ENCODE measurements around the gene PCBP3. TPM values are rescaled to one million over a fixed set of nuclear protein-coding genes. Genes with fewer than 3 reads are reported as not detected.

Gene PCBP3
- total RNA-seq, 1 experiment from 2014 or later: 10.9 TPM

- Histone ChIP-seq H3K4me2 (ENCODE audit: insufficient read depth, insufficient read length, low read length) (no peak overlapping the region), H3K56ac (ENCODE audit: insufficient read length, low read depth, low read length) (no peak overlapping the region), H4K5ac (ENCODE audit: insufficient read length, low read depth, low read length) (no peak overlapping the region), H3K23ac (ENCODE audit: insufficient read length, low read depth, low read length) (no peak overlapping the region), H2BK20ac (ENCODE audit: low read depth, low read length, poor library complexity, severe bottlenecking) (no peak overlapping the region), H2BK12ac (ENCODE audit: insufficient read length, low read depth, low read length) (no peak overlapping the region), H2BK120ac (ENCODE audit: low read depth, low read length, poor library complexity, severe bottlenecking) (no peak overlapping the region), H3K79me2 (ENCODE audit: insufficient read depth, low read length) (no peaks in the 10 kb centered on the region), H2AK5ac (ENCODE audit: insufficient read length, low read length) (no peak overlapping the region), H2BK5ac (ENCODE audit: insufficient read length, low read length) (no peak overlapping the region), H2BK15ac (ENCODE audit: low read depth, low read length) (no peak overlapping the region), H3T11ph (ENCODE audit: low read length) (no peak overlapping the region), H3K14ac (ENCODE audit: insufficient read depth, low read length) (no peak overlapping the region), H3K4me1 (ENCODE audit: insufficient read depth, low read length) (no peaks in the 10 kb centered on the region), H3K27ac (ENCODE audit: insufficient read length, low read depth, low read length) (no peak overlapping the region), H3K27me3 (ENCODE audit: insufficient read depth, low read length) (no peaks in the 10 kb centered on the region), H3K18ac (ENCODE audit: insufficient read length, low read depth, low read length) (no peak overlapping the region), H2AFZ (ENCODE audit: low read length) (no peak overlapping the region), H4K91ac (ENCODE audit: insufficient read length, low read depth, low read length) (no peak overlapping the region), H3K9ac (ENCODE audit: extremely low read depth, insufficient read length, low read length) (no peak overlapping the region), H3K79me1 (ENCODE audit: insufficient read depth, low read depth, low read length, poor library complexity, severe bottlenecking) (no peaks in the 10 kb centered on the region), H4K20me1 (ENCODE audit: control insufficient read depth, insufficient read depth, insufficient read length) (no peaks in the 10 kb centered on the region), H3K9me3 (ENCODE audit: control insufficient read depth, low read depth, low read length) (peaks cover 17% of the 10 kb centered on the region), H3K4ac (ENCODE audit: low read depth, low read length) (no peak overlapping the region), H4K8ac (replicated peaks; ENCODE audit: insufficient read length, low read depth, low read length) (no peak overlapping the region), H3K23me2 (ENCODE audit: insufficient read length, low read depth, low read length, poor library complexity, severe bottlenecking) (no peaks in the 10 kb centered on the region)
- H3K27me3 Mint-ChIP-seq (ENCODE audit: low read depth): peaks cover 45% of the 10 kb centered on the region
- H3K4me1 Mint-ChIP-seq: peaks cover 0 to 2% of the 10 kb centered on the region in 2 experiments; a peak in 1 of 4 replicates
- H3K27ac Mint-ChIP-seq: no peak overlapping the region
- no CpG with 5 or more reads among the region's 4 CpGs for WGBS (ENCODE audit: extremely low coverage, insufficient read length, low lambda C conversion rate)
- no peak for DNase-seq
- H3K36me3 Mint-ChIP-seq (ENCODE audit: insufficient read depth in 1 of 3, low read depth in 3 of 3): peaks cover 25 to 50% (median 50%) of the 10 kb centered on the region in 3 experiments
- H3K9me3 Mint-ChIP-seq: peaks cover 61 to 62% of the 10 kb centered on the region in 2 experiments
- H3K4me3 Mint-ChIP-seq: no peak overlapping the region
- no peak for TF ChIP-seq CTCF (conservative IDR thresholded peaks at IDR 0.05)
Observed at GRCh38 chr21:45962531-45963231, 319.2 kb downstream of the PCBP3 start.
